H1 (cell line): ENCODE data around the gene SLC27A2. TPM values are rescaled to one million over a fixed set of nuclear protein-coding genes. Genes with fewer than 3 reads are reported as not detected.

Source experiments
- GTF2F1 ChIP-seq: IDR thresholded peaks from 2 replicates; pipeline ENCODE4 v1.6.1; 2012; ENCODE audit warnings: low read depth, low read length, improper control_type of control experiment, borderline replicate concordance
- RNF2 ChIP-seq: fragments of 200-900, 300-1000 bp; sonication (generic); IDR thresholded peaks from 2 replicates; pipeline ENCODE4 v1.7.1; 2016; ENCODE audit warnings: borderline replicate concordance, low read depth, mild to moderate bottlenecking, antibody characterized with exemption, low read length; ENCODE audit not compliant: poor library complexity, severe bottlenecking; ENCODE audit errors: missing control alignments
- polyA plus RNA-seq, 7 experiments: library from polyadenylated mRNA; depleted of rRNA in 3 of 7; stranded (reverse) in 5 of 7; unstranded in 2 of 7; fragments of >200 nt in 5 of 7; fragments of 200-250 nt in 2 of 7; gene quantifications; 1 replicate in 5 of 7; 2 replicates in 1 of 7; 4 replicates in 1 of 7; pipeline versions ENCODE4 v1.2.1 to v1.2.3, GENCODE V29; 2011 to 2013; ENCODE audit warnings: missing spikeins in 2 of 7, mixed read lengths in 2 of 7
- total RNA-seq: library from RNA; stranded (reverse); fragmentation: NEBNext Ultra II Directional; extraction: Animal tissue kit (Norgen Biotek cat#: 25700); gene quantifications from 2 replicates; pipeline ENCODE4 v1.2.1, GENCODE V29; 2021

Gene SLC27A2
- total and polyA plus RNA-seq, 2 of the 8 experiments (the other 6 are each of a cell fraction or from before 2014, with no cell fraction given), result 5.6 to 5.8 TPM

DNA sequence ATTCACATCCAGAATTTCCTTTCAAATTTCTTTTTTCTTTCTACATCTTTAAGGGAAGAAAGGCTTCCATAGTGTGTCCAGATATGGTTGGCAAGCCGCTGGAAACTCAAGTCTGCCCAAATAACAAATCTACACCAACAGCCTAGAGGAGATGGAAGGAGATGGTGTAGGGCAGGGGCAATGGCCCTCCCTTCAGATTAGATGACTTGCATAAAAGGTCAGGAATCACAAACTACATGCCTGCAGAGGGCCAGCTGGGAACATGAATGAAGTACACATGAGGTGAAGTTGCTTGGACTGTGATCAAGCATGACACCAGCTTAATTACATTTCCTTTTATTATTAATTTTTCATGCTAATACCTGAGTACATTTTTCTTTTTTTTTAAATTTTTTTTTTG, 10.2 kb downstream of the SLC27A2 start (continued):
- TF ChIP-seq RNF2 (no peak), GTF2F1 (no peak)
- TF ChIP-seq, all 59 proteins: peak for 0
